Measurements from ENCODE around the gene HMGCL. TPM values are rescaled to one million over a fixed set of nuclear protein-coding genes. Genes with fewer than 3 reads are reported as not detected.
"Not testable (repeated sequence)": the region's sequence is repeated elsewhere in the genome, so short reads cannot be mapped to it uniquely, and the experiment has no call there.

The HMGCL gene
- total and polyA plus RNA-seq, 2 of the 13 experiments (the other 11 are each of a cell fraction or from before 2014, with no cell fraction given): 21.3 to 41.4 TPM

- TF ChIP-seq PATZ1 (CRISPR knock-in tag; IDR thresholded peaks at IDR 0.05): peak; percentile 22; the same call in 1 of the 2 replicates
- no peak for TF ChIP-seq CBX2 (IDR thresholded peaks at IDR 0.05; ENCODE audit: low read depth, low read length)
- TF ChIP-seq CBX2 (CRISPR knock-in tag; IDR thresholded peaks at IDR 0.05; ENCODE audit: low read depth): no peak
- TF ChIP-seq DBP (CRISPR knock-in tag; IDR thresholded peaks at IDR 0.05; ENCODE audit: not compliant biosample characterization): no peak
- no peak for TF ChIP-seq EEA1 (CRISPR knock-in tag; IDR thresholded peaks at IDR 0.05; ENCODE audit: borderline replicate concordance)
- peak; percentile 50; the same call in 1 of the 2 replicates for TF ChIP-seq SMC3 (IDR thresholded peaks at IDR 0.05; ENCODE audit: low read length)
- peak; percentile 68 for TF ChIP-seq STAG1 (CRISPR knock-in tag; IDR thresholded peaks at IDR 0.05)
- TF ChIP-seq NR2C2 (CRISPR knock-in tag; IDR thresholded peaks at IDR 0.05; ENCODE audit: borderline replicate concordance): no peak
Observed at GRCh38 chr1:23854568-23854967, 29.3 kb upstream of the HMGCL start (continued).

- H3K9ac ChIP-seq (ENCODE audit: insufficient read depth, low read depth, low read length); H3K36me3 ChIP-seq (replicated peaks in 1 of 2; ENCODE audit: control insufficient read depth in 1 of 2, insufficient read depth in 2 of 2, low read length in 2 of 2); H3K4me1 ChIP-seq (ENCODE audit: insufficient read depth, low read length); H3K27me3 ChIP-seq (ENCODE audit: control insufficient read depth in 1 of 2, insufficient read depth in 2 of 2, low read length in 2 of 2); H3K27ac ChIP-seq (ENCODE audit: extremely low read length, insufficient read depth, low read length); POLR2A ChIA-PET; H2AFZ ChIP-seq (ENCODE audit: low read length); H3K9me3 ChIP-seq (ENCODE audit: low read length); intact Hi-C loops (cut with micrococcal nuclease; ENCODE audit: unreplicated experiment); CTCF ChIA-PET (ENCODE audit: low intra/inter-chr PET ratio, low total read pairs); ATAC-seq; DNase-seq (ENCODE audit: low spot score); H4K20me1 ChIP-seq (ENCODE audit: insufficient read depth, low read length); FAIRE-seq; H3K4me3 ChIP-seq (replicated peaks in 1 of 3; ENCODE audit: insufficient read depth in 1 of 3, low read depth in 2 of 3, low read length in 3 of 3); H3K79me2 ChIP-seq (ENCODE audit: insufficient read depth, low read length); H3K4me2 ChIP-seq (ENCODE audit: low read depth, low read length); BruUV-seq (replicated peaks); in situ Hi-C loops (cut with HindIII; ENCODE audit: extremely low pct_ligation_motif_present, low pct_unique_long_range_greater_than_20kb): not testable (repeated sequence)
- no CpG with 5 or more reads among the region's 34 CpGs for WGBS (ENCODE audit: low lambda C conversion rate)
Observed at GRCh38 chr1:23853124-23853523, 27.9 kb upstream of the HMGCL start.

- FAIRE-seq: not testable (repeated sequence)
Observed at GRCh38 chr1:23851406-23851805, 26.2 kb upstream of the HMGCL start.

More at GRCh38 chr1:23851406-23851805, 26.2 kb upstream of the HMGCL start:
- in situ Hi-C loops (cut with HindIII; ENCODE audit: extremely low pct_ligation_motif_present, low pct_unique_long_range_greater_than_20kb); CTCF ChIA-PET (ENCODE audit: low intra/inter-chr PET ratio, low total read pairs); H2AFZ ChIP-seq (ENCODE audit: low read length); intact Hi-C loops (cut with micrococcal nuclease; ENCODE audit: unreplicated experiment); DNase-seq (ENCODE audit: low spot score); H3K79me2 ChIP-seq (ENCODE audit: insufficient read depth, low read length); H3K4me1 ChIP-seq (ENCODE audit: insufficient read depth, low read length); H4K20me1 ChIP-seq (ENCODE audit: insufficient read depth, low read length); H3K27me3 ChIP-seq (ENCODE audit: control insufficient read depth in 1 of 2, insufficient read depth in 2 of 2, low read length in 2 of 2); H3K4me2 ChIP-seq (ENCODE audit: low read depth, low read length); H3K9me3 ChIP-seq (ENCODE audit: low read length); H3K27ac ChIP-seq (ENCODE audit: extremely low read length, insufficient read depth, low read length); ATAC-seq; H3K9ac ChIP-seq (ENCODE audit: insufficient read depth, low read depth, low read length); POLR2A ChIA-PET; H3K36me3 ChIP-seq (replicated peaks in 1 of 2; ENCODE audit: control insufficient read depth in 1 of 2, insufficient read depth in 2 of 2, low read length in 2 of 2); H3K4me3 ChIP-seq (replicated peaks in 1 of 3; ENCODE audit: insufficient read depth in 1 of 3, low read depth in 2 of 3, low read length in 3 of 3); BruUV-seq (replicated peaks): not testable (repeated sequence)
